H9 (cell line): ENCODE data around the gene MYBPHL. TPM values are rescaled to one million over a fixed set of nuclear protein-coding genes. Genes with fewer than 3 reads are reported as not detected.

Experiments used
- DNase-seq: peaks from one replicate; pipeline ENCODE4 v3.0.0-alpha.2; 2017
- H2AFZ ChIP-seq: one replicate; pipeline ENCODE4 v1.6.1; 2013; ENCODE audit warnings: mild to moderate bottlenecking, low read length, control low read depth, moderate library complexity
- H2AK5ac ChIP-seq: 2 replicates; pipeline ENCODE4 v1.6.1; 2013; ENCODE audit warnings: low read length, control low read depth, mixed read lengths; ENCODE audit not compliant: insufficient read length
- H2BK120ac ChIP-seq: one replicate; pipeline ENCODE4 v1.6.1; 2013; ENCODE audit warnings: low read depth, mild to moderate bottlenecking, low read length, control low read depth, inconsistent platforms; ENCODE audit not compliant: poor library complexity, severe bottlenecking
- H2BK12ac ChIP-seq: 2 replicates; pipeline ENCODE4 v1.6.1; 2013; ENCODE audit warnings: low read length, control low read depth, mixed read lengths, low read depth; ENCODE audit not compliant: insufficient read length
- H2BK15ac ChIP-seq: 2 replicates; pipeline ENCODE4 v1.6.1; 2013; ENCODE audit warnings: low read depth, low read length, control low read depth
- H2BK20ac ChIP-seq: one replicate; pipeline ENCODE4 v1.6.1; 2013; ENCODE audit warnings: low read depth, mild to moderate bottlenecking, low read length, control low read depth, inconsistent platforms; ENCODE audit not compliant: poor library complexity, severe bottlenecking
- H2BK5ac ChIP-seq: 2 replicates; pipeline ENCODE4 v1.6.1; 2013; ENCODE audit warnings: low read length, control low read depth, mixed read lengths; ENCODE audit not compliant: insufficient read length
- H3K14ac ChIP-seq: 2 replicates; pipeline ENCODE4 v1.6.1; 2013; ENCODE audit warnings: low read length, control low read depth; ENCODE audit not compliant: insufficient read depth
- H3K18ac ChIP-seq: 2 replicates; pipeline ENCODE4 v1.6.1; 2013; ENCODE audit warnings: low read depth, mild to moderate bottlenecking, mixed read lengths, low read length, control low read depth; ENCODE audit not compliant: insufficient read length
- H3K23ac ChIP-seq: 2 replicates; pipeline ENCODE4 v1.6.1; 2013; ENCODE audit warnings: low read length, control low read depth, mixed read lengths, low read depth; ENCODE audit not compliant: insufficient read length
- H3K23me2 ChIP-seq: 2 replicates; pipeline ENCODE4 v1.6.1; 2013; ENCODE audit warnings: low read depth, mild to moderate bottlenecking, mixed read lengths, low read length, control low read depth; ENCODE audit not compliant: insufficient read length, poor library complexity, severe bottlenecking
- H3K27ac ChIP-seq: 2 replicates; pipeline ENCODE4 v1.5.1; 2013; ENCODE audit warnings: low read length, control low read depth, mixed read lengths, low read depth; ENCODE audit not compliant: insufficient read length
- H3K27me3 ChIP-seq: 2 replicates; pipeline ENCODE4 v1.6.1; 2013; ENCODE audit warnings: low read length, control low read depth, inconsistent platforms; ENCODE audit not compliant: insufficient read depth
- H3K4ac ChIP-seq: 2 replicates; pipeline ENCODE4 v1.6.1; 2013; ENCODE audit warnings: low read depth, mild to moderate bottlenecking, control low read depth, inconsistent platforms, low read length, moderate library complexity
- H3K4me1 ChIP-seq: 2 replicates; pipeline ENCODE4 v1.6.1; 2013; ENCODE audit warnings: low read length, control low read depth, inconsistent platforms; ENCODE audit not compliant: insufficient read depth
- H3K4me2 ChIP-seq: 2 replicates; pipeline ENCODE4 v1.6.1; 2013; ENCODE audit warnings: low read length, control low read depth, mixed read lengths; ENCODE audit not compliant: insufficient read length, insufficient read depth
- H3K56ac ChIP-seq: 2 replicates; pipeline ENCODE4 v1.6.1; 2013; ENCODE audit warnings: low read depth, mild to moderate bottlenecking, mixed read lengths, low read length, control low read depth; ENCODE audit not compliant: insufficient read length
- H3K79me1 ChIP-seq: 2 replicates; pipeline ENCODE4 v1.6.1; 2013; ENCODE audit warnings: low read depth, mild to moderate bottlenecking, moderate library complexity, low read length, control low read depth, inconsistent platforms; ENCODE audit not compliant: insufficient read depth, poor library complexity, severe bottlenecking
- H3K79me2 ChIP-seq: 2 replicates; pipeline ENCODE4 v1.6.1; 2013; ENCODE audit warnings: low read length, control low read depth, inconsistent platforms; ENCODE audit not compliant: insufficient read depth
- H3K9ac ChIP-seq: 2 replicates; pipeline ENCODE4 v1.6.1; 2013; ENCODE audit warnings: low read length, control low read depth, mixed read lengths; ENCODE audit not compliant: insufficient read length; ENCODE audit errors: extremely low read depth
- H3K9me3 ChIP-seq: one replicate; pipeline ENCODE4 v1.6.1; 2013; ENCODE audit warnings: low read depth, low read length, inconsistent platforms; ENCODE audit not compliant: control insufficient read depth
- H3T11ph ChIP-seq: one replicate; pipeline ENCODE4 v1.6.1; 2013; ENCODE audit warnings: mild to moderate bottlenecking, low read length, control low read depth, inconsistent platforms
- H4K20me1 ChIP-seq: one replicate; pipeline ENCODE4 v1.6.1; 2013; ENCODE audit not compliant: control insufficient read depth, insufficient read length, insufficient read depth
- H4K5ac ChIP-seq: 2 replicates; pipeline ENCODE4 v1.6.1; 2013; ENCODE audit warnings: low read depth, mild to moderate bottlenecking, mixed read lengths, low read length, control low read depth; ENCODE audit not compliant: insufficient read length
- H4K8ac ChIP-seq: replicated peaks from 2 replicates; pipeline ENCODE4 v1.6.1; 2013; ENCODE audit warnings: low read length, control low read depth, mixed read lengths, low read depth; ENCODE audit not compliant: insufficient read length
- H4K91ac ChIP-seq: 2 replicates; pipeline ENCODE4 v1.6.1; 2013; ENCODE audit warnings: low read depth, mild to moderate bottlenecking, moderate library complexity, mixed read lengths, low read length, control low read depth; ENCODE audit not compliant: insufficient read length
- H3K27ac Mint-ChIP-seq, 3 experiments: 2 replicates in 2 of 3; 3 replicates in 1 of 3; pipeline ENCODE4 v1.8.0; 2020 to 2021; ENCODE audit warnings: mixed read lengths in 3 of 3, mild to moderate bottlenecking in 1 of 3, moderate library complexity in 1 of 3
- H3K27me3 Mint-ChIP-seq: 2 replicates; pipeline ENCODE4 v1.8.0; 2021; ENCODE audit warnings: low read depth, mild to moderate bottlenecking, moderate library complexity, mixed read lengths
- H3K36me3 Mint-ChIP-seq, 3 experiments: 2 replicates in 2 of 3; 3 replicates in 1 of 3; pipeline ENCODE4 v1.8.0; 2020 to 2021; ENCODE audit warnings: low read depth in 3 of 3, mixed read lengths in 3 of 3; ENCODE audit not compliant: insufficient read depth in 1 of 3
- H3K4me1 Mint-ChIP-seq, 2 experiments: 2 replicates each; pipeline ENCODE4 v1.8.0; 2020; ENCODE audit warnings: mixed read lengths in 2 of 2
- H3K4me3 Mint-ChIP-seq, 2 experiments: 2 replicates in 1 of 2; 3 replicates in 1 of 2; pipeline ENCODE4 v1.8.0; 2020 to 2021; ENCODE audit warnings: mild to moderate bottlenecking in 2 of 2, mixed read lengths in 2 of 2, moderate library complexity in 1 of 2
- H3K9me3 Mint-ChIP-seq, 2 experiments: 2 replicates in 1 of 2; 3 replicates in 1 of 2; pipeline ENCODE4 v1.8.0; 2020; ENCODE audit warnings: mild to moderate bottlenecking in 2 of 2, mixed read lengths in 2 of 2, moderate library complexity in 1 of 2
- CTCF ChIP-seq: fragments of 200-600 bp; sonication (generic); conservative IDR thresholded peaks from 3 replicates; pipeline ENCODE4 v1.8.0; 2021; ENCODE audit warnings: antibody characterized with exemption, mild to moderate bottlenecking
- WGBS: extraction: QIAGEN DNeasy Blood & Tissue Kit; methylation state at CpG from one replicate; pipeline ENCODE4 v1.1.7; 2013; ENCODE audit warnings: missing lambda C conversion rate, low lambda C conversion rate, mixed read lengths; ENCODE audit not compliant: insufficient read length; ENCODE audit errors: extremely low coverage; 5-methylcytosine and 5-hydroxymethylcytosine counted together
- total RNA-seq: library from RNA; stranded (reverse); gene quantifications from 2 replicates; pipeline ENCODE4 v1.2.1, GENCODE V29; 2021

MYBPHL gene
- total RNA-seq, 1 experiment from 2014 or later: 0.59 TPM

- Histone ChIP-seq H3K79me1 (no peaks in the 10 kb centered on the region), H3K9ac (no peak overlapping the region), H3T11ph (no peak overlapping the region), H3K18ac (no peak overlapping the region), H2BK120ac (no peak overlapping the region), H2BK5ac (no peak overlapping the region), H3K79me2 (no peaks in the 10 kb centered on the region), H3K56ac (no peak overlapping the region), H4K5ac (no peak overlapping the region), H3K23ac (no peak overlapping the region), H2BK20ac (no peak overlapping the region), H3K4me2 (no peak overlapping the region), H4K91ac (no peak overlapping the region), H4K20me1 (no peaks in the 10 kb centered on the region), H3K14ac (no peak overlapping the region), H2BK15ac (no peak overlapping the region), H2BK12ac (no peak overlapping the region), H2AFZ (no peak overlapping the region), H3K27me3 (no peaks in the 10 kb centered on the region), H3K23me2 (no peaks in the 10 kb centered on the region), H3K4me1 (no peaks in the 10 kb centered on the region), H3K9me3 (no peaks in the 10 kb centered on the region), H3K4ac (no peak overlapping the region), H4K8ac (no peak overlapping the region), H3K27ac (no peak overlapping the region), H2AK5ac (no peak overlapping the region)
- DNase-seq: no peak
- no peak overlapping the region for H3K27ac Mint-ChIP-seq
- peaks cover 3 to 50% (median 44%) of the 10 kb centered on the region in 3 experiments for H3K36me3 Mint-ChIP-seq
- H3K4me1 Mint-ChIP-seq: peaks cover 2 to 5% of the 10 kb centered on the region in 2 experiments; a peak in 3 of 4 replicates
- WGBS: no CpG with 5 or more reads among the region's 1 CpG
- no peak for TF ChIP-seq CTCF
- H3K4me3 Mint-ChIP-seq: no peak overlapping the region
- no peaks in the 10 kb centered on the region for H3K27me3 Mint-ChIP-seq
- no peaks in the 10 kb centered on the region; a peak in 1 of 5 replicates for H3K9me3 Mint-ChIP-seq
These were observed 43.8 kb upstream of the MYBPHL start for GRCh38 chr1:109350655-109351054.
